ENCODE measurements around the gene AGK.

AGK gene

DNA sequence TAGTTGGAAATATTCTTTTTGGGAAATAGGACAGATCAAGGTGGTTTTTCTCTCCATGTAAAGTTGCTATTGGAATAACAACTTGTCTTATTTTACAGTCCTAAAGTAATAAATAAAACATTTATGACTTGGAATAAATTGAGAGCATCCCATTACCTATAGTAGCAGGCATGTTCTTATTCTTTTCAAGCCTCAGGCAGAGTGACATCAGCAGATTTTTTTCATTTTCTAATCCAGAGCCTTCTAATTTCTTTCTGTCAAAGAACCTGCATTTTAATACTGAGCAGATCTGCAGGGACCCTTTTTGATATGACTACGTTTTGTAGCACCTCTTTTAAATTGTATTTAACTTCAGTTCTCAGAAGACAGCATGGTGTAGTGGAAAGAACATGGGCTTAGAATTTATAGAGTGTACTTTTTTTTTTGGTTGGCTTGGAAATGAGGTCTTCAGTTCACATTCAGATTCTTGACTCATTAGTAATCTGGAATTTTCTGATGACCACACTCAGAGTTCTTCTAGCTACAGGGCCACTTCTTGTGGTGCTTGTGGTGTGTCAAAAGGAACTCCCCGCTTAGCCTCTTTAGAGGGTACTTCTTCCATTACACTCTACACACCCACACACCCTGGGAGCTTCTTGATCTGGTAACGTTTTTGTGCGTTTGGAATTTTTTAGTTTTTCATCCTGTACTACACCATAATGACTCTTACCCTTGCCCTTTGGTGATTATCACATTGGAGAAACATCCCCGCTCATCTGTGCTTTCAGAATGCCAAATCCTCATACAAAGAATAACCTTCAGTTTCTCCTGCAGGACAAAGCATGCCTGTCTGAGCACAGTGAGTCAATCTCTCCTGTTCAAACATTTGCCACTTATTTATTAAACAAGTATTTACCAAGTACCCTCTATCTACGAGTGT, 34.6 kb downstream of the AGK start:
- H3K9me3 Mint-ChIP-seq, result peaks cover 7 to 9% of the 10 kb centered on the region in 2 donors
- ATAC-seq (replicated peaks), result peak; percentile 94 to 96
- H3K36me3 Mint-ChIP-seq, result peaks cover 34 to 46% of the 10 kb centered on the region in 2 donors
- peak; percentile 34 for DNase-seq
- H3K4me1 Mint-ChIP-seq, result peaks cover 16 to 32% of the 10 kb centered on the region in 2 donors
- peak overlapping the region; percentile 76 for H3K27ac Mint-ChIP-seq
- peak overlapping the region in 1 of 2 donors; percentile 29 for H3K4me3 Mint-ChIP-seq
- H3K27me3 Mint-ChIP-seq, result no peaks in the 10 kb centered on the region

DNA sequence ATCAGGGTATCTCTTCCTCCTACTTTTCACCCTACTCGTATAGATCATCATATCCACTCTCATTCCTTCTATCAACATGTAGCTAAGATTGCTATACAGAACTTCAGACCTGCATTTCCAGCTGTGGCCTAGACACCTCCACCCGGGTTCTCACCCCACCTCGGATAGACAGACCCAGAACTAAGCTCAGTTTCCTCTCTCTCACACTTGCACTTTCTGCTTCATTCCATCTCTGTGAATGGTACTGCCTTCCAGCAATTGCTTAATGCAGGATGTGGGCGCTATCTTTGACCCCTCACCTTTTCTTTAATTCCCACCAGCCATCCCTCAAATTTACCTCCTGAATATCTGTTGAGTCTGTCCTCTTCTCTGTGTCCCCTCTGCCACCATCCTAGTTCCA, 35.7 kb downstream of the AGK start:
- H3K27me3 Mint-ChIP-seq, result no peaks in the 10 kb centered on the region
- H3K4me1 Mint-ChIP-seq, result peaks cover 16 to 32% of the 10 kb centered on the region in 2 donors
- no peak overlapping the region for H3K27ac Mint-ChIP-seq
- no peak for ATAC-seq (replicated peaks)
- DNase-seq, result no peak
- peaks cover 7 to 9% of the 10 kb centered on the region in 2 donors for H3K9me3 Mint-ChIP-seq
- H3K4me3 Mint-ChIP-seq, result no peak overlapping the region
- H3K36me3 Mint-ChIP-seq, result peaks cover 34 to 47% of the 10 kb centered on the region in 2 donors

DNA sequence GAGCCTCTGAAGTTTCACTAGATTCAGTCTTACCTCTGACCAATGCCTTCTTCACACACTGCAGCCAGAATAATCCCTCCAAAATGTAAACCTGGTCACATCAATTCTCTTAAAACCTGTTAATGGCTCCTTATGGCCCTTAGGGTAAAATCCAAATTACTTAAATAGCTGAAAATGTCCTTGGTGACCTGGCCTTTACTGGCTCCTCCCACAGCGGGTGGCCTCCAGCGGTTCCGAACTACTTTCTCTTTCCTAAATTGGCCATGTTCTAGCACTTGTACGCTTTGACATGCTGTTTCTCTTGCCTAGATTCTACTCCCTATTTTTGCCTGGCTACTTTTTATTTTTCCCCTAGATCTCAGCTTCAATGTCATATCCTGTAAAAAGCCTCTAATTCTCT, 36.1 kb downstream of the AGK start:
- Mint-ChIP-seq H3K4me3 (no peak overlapping the region), H3K27ac (peak overlapping the region; percentile 2), H3K4me1 (peaks cover 16 to 32% of the 10 kb centered on the region in 2 donors), H3K36me3 (peaks cover 37 to 45% of the 10 kb centered on the region in 2 donors), H3K27me3 (no peaks in the 10 kb centered on the region), H3K9me3 (peaks cover 7 to 9% of the 10 kb centered on the region in 2 donors)
- no peak for DNase-seq
- ATAC-seq (replicated peaks), result no peak

DNA sequence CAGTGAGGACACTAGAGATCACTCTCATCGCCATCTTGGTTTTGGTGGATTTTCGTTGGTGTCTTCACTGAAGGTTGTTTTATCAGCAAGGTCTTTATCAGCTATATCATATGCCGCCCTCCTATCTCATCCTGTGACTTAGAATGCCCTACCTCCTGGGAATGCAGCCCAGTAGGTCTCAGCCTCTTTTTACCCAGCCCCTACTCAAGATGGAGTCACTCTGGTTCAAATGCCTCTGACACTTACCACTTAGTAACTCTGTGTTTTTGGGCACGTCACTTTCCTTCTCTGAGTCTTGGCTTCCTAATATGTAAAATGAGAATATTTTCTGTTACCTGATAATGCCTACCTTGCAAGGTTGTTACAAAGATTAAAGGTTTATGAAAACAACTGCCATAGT, 37.7 kb downstream of the AGK start:
- Mint-ChIP-seq H3K4me1 (peaks cover 12 to 29% of the 10 kb centered on the region in 2 donors), H3K9me3 (no peaks in the 10 kb centered on the region), H3K36me3 (peaks cover 34 to 50% of the 10 kb centered on the region in 2 donors), H3K27ac (peak overlapping the region; percentile 70), H3K4me3 (no peak overlapping the region), H3K27me3 (no peaks in the 10 kb centered on the region)
- DNase-seq, result no peak
- no peak for ATAC-seq (replicated peaks)

DNA sequence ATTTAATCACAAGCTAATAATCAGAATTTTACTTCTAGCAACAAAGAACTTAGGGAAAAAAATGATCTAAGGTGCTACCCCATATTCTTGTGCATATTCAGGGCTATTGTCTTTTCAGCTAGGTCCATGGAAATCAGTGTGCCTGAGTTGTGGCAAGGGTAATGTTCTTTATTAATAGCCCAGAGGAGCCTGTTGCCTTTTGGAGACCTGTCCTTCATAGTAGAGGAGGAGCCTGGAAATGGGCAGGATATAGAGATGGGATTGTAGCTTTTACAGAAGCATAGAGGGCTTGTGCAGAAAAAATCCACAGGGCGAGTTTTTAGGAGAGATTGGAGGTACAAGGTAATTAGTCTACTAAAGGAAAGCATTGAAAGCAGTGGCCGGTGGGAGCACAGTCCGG, 38.9 kb downstream of the AGK start:
- Mint-ChIP-seq H3K4me3 (no peak overlapping the region), H3K27ac (no peak overlapping the region), H3K36me3 (peaks cover 40 to 59% of the 10 kb centered on the region in 2 donors), H3K27me3 (no peaks in the 10 kb centered on the region), H3K9me3 (no peaks in the 10 kb centered on the region), H3K4me1 (peaks cover 10 to 26% of the 10 kb centered on the region in 2 donors)
- DNase-seq (no peak), ATAC-seq (replicated peaks) (no peak)

DNA sequence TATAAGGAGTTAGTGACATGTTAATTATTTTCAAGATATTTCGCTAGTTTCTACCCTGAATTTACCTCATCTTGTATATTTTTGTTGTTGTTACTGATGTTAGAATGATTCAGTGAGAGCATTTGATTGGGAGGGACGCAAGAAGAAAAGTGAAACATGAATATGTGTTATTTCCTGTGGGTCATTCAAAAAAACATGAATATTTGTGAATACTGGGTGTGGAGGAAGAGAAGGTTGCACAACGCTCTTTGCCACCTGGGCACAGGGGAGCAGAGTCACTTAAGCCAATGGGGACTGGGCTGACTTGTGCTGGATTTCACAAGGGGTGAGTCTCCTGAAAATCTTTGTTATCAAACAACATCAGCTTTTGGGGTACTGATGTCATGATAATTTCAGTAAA, 39.5 kb downstream of the AGK start:
- H3K9me3 Mint-ChIP-seq, result no peaks in the 10 kb centered on the region
- peaks cover 10 to 20% of the 10 kb centered on the region in 2 donors for H3K4me1 Mint-ChIP-seq
- no peak overlapping the region for H3K4me3 Mint-ChIP-seq
- no peak for DNase-seq
- peaks cover 43 to 63% of the 10 kb centered on the region in 2 donors for H3K36me3 Mint-ChIP-seq
- no peak for ATAC-seq (replicated peaks)
- H3K27ac Mint-ChIP-seq, result no peak overlapping the region
- no peaks in the 10 kb centered on the region for H3K27me3 Mint-ChIP-seq

DNA sequence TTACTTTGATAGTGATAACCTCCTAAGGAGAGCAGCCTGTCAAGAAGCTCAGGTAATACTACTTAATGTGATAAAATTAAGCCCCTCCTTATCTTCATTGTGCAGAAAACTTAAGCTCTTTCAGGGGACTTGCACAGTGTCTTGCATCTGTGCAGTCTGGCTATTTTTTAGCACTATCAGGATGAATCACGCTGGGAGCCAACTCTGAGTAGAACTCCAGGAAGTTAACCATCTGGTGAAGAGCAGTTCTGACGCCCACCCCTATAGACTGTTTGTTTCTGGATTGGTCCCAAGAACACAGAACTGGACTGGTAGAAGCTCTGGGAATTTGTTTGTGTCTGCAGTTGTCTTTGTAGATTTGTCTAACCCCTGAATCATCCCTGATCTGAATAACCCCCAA, 41.9 kb downstream of the AGK start:
- no peak for DNase-seq
- peaks cover 41 to 63% of the 10 kb centered on the region in 2 donors for H3K36me3 Mint-ChIP-seq
- no peak overlapping the region for H3K4me3 Mint-ChIP-seq
- no peaks in the 10 kb centered on the region for H3K4me1 Mint-ChIP-seq
- no peaks in the 10 kb centered on the region for H3K9me3 Mint-ChIP-seq
- no peaks in the 10 kb centered on the region for H3K27me3 Mint-ChIP-seq
- no peak overlapping the region for H3K27ac Mint-ChIP-seq
- no peak for ATAC-seq (replicated peaks)

DNA sequence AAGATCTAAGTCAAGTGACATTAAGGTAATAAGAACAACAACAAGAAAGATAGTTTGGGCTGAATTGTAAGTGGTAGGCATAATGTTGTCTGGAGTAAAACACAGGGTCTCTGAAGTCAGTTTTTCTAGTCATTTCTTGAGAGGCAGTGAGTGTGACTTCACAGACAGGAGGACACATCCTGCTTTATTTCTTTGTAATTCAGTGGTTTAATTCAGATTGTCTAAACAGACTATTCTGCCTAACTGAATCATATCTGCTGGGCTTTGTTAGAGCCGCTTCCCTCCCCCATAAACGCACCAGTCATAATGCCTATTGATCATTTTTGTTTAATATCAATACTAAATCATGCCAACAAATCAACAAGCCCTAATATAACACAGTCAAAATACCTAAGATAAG, 46.8 kb downstream of the AGK start:
- Mint-ChIP-seq H3K27me3 (no peaks in the 10 kb centered on the region), H3K27ac (no peak overlapping the region), H3K9me3 (no peaks in the 10 kb centered on the region), H3K4me3 (no peak overlapping the region), H3K4me1 (no peaks in the 10 kb centered on the region), H3K36me3 (peaks cover 34 to 63% of the 10 kb centered on the region in 2 donors)
- DNase-seq (no peak), ATAC-seq (replicated peaks) (no peak)

DNA sequence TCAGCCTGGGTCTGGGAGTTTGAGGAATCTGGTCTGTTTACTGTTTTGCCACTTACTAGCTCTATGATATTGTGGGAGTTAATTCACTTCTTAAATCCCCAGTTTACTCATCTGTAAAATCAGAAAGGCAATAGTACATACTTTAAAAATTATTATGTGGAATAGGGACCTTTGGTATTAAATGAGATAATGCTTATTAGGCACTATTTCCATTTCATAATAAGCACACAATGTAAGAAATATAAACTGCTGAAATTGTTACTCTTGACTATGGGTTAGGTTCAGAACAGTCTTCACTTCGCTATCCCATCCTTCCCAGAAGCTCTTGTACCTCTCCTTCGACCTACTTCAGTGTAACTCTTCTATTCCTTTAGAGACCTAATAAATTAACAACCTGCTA, 47.2 kb downstream of the AGK start:
- ATAC-seq (replicated peaks) (no peak), DNase-seq (no peak)
- Mint-ChIP-seq H3K36me3 (peaks cover 34 to 63% of the 10 kb centered on the region in 2 donors), H3K9me3 (no peaks in the 10 kb centered on the region), H3K4me3 (no peak overlapping the region), H3K27me3 (no peaks in the 10 kb centered on the region), H3K27ac (no peak overlapping the region), H3K4me1 (no peaks in the 10 kb centered on the region)

DNA sequence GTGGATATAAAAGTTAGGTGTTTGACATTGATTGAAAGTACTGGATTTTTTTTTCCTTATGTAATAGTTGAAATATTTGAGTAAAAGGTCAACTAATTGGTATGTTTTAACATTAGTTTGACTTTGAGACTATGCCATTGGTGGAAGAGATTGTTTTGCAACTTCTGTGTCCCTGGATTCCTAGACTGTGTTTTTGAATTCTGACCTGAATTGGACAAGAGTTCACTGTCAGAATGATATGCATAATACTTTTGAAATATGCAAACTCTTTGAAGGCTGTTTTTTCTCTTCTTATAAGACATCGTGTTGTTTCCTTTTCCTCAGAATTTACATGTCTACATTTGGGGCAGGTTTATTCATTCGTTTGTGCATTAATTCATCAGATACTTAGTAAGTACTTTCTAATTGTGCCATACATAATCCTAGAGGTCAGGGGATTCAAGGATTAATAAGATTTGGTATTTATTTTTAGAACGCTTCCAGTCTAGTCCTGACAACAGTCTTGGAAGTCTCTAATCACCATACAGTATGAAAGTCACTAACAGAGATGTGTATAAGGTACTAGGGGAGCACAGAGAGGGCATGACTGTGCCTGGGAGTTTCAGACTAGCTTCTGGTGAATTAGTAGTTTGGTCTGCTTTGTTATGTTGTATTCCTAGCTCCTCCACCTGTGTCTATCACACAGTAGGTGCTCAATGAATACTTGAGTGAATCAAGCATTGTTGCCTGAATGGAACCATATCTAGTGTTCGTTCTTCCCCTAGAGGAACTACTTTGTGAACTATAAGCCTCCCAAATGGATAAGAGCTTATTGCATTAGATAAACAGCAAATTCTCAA, 49.2 kb downstream of the AGK start:
- no peaks in the 10 kb centered on the region for H3K27me3 Mint-ChIP-seq
- H3K27ac Mint-ChIP-seq, result no peak overlapping the region
- no peak for DNase-seq
- no peaks in the 10 kb centered on the region for H3K4me1 Mint-ChIP-seq
- H3K36me3 Mint-ChIP-seq, result peaks cover 31 to 58% of the 10 kb centered on the region in 2 donors
- no peak overlapping the region for H3K4me3 Mint-ChIP-seq
- no peak for ATAC-seq (replicated peaks)
- H3K9me3 Mint-ChIP-seq, result no peaks in the 10 kb centered on the region

DNA sequence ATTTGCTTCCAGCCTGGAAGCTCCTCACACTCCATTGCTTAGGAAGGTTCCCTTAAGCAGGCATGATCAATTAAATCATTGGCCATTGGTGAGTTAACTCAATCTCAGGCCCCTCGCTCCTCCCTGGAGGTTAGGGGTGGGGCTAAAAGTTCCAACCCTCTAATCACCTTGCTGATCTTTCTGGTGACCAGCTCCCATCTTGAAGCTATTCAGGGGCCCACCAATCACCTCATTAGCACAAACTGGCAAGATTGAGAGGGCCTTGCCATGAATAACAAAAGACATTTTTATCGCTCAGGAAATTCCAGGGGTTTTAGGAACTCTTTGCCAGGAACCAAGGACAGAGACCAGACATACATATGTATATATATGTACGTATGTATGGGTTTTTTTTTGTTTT, 58.4 kb downstream of the AGK start:
- Mint-ChIP-seq H3K36me3 (peaks cover 35 to 60% of the 10 kb centered on the region in 2 donors), H3K4me1 (no peaks in the 10 kb centered on the region), H3K27ac (no peak overlapping the region)

DNA sequence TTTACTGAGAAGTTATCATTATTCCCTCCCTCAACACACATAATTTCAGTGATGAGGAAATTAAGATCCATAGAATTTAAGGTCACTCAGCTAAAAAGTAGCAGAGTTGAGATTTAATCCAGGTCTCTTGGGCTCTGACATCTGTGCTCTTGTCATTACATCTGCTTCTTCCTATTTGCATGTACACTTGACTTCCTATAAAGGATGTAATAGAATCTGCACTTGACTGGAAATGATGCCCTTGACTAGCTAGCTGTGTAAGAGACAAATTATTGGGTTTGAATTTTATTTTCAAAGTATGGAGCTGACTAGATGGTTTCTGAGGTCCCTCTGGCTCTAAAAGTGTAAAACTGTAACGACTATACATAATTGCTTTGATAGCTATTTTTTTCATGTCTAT, 59.5 kb downstream of the AGK start:
- no peak for DNase-seq
- Mint-ChIP-seq H3K4me1 (no peaks in the 10 kb centered on the region), H3K4me3 (no peak overlapping the region), H3K27me3 (no peaks in the 10 kb centered on the region), H3K9me3 (no peaks in the 10 kb centered on the region), H3K27ac (no peak overlapping the region), H3K36me3 (peaks cover 39 to 60% of the 10 kb centered on the region in 2 donors)
- ATAC-seq (replicated peaks), result no peak

More for the DNA sequence above, 58.4 kb downstream of the AGK start:
- no peak overlapping the region for H3K4me3 Mint-ChIP-seq
- ATAC-seq (replicated peaks), result no peak
- H3K27me3 Mint-ChIP-seq, result no peaks in the 10 kb centered on the region
- no peaks in the 10 kb centered on the region for H3K9me3 Mint-ChIP-seq
- no peak for DNase-seq

DNA sequence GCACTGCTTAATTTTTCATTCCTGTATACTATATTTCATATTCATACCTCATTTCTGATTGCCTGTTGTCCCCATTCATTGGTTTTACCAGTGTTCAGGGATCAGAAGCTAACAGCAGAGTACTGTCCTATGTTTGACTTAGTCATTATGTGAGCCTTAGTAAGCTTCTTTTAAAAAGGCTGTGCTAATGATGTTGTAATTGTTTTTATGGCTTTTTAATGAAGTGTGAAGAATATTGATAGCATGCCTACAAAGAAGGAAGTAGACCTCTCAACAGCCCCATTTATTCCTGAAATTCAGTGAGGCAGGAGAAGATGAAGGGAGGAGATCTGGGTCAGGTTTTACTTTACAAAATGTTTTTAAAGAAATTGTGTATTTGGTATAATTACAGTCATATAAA, 61.7 kb downstream of the AGK start:
- Mint-ChIP-seq H3K4me1 (no peaks in the 10 kb centered on the region), H3K27me3 (no peaks in the 10 kb centered on the region), H3K27ac (no peak overlapping the region), H3K36me3 (peaks cover 31 to 49% of the 10 kb centered on the region in 2 donors), H3K4me3 (no peak overlapping the region), H3K9me3 (no peaks in the 10 kb centered on the region)
- no peak for DNase-seq
- no peak for ATAC-seq (replicated peaks)

DNA sequence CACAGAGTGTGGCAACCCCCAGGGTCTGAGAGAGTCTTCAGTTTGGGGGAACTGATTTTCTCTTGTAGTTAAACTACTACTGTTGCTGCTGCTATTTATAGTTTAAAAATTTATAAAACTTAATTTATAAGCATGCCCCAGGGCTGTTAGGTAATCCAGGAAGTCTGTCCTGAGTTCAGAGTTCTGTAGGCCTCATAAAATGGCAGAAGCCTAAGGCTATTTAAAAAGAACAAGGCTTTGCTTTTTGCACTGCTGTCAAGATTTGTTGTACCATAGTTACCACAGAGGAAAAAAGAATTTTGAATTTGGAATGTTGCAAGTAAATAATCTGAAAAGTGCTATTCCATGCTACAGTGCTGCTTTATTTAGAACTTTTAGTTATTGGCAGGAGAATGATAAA, 66.1 kb downstream of the AGK start:
- no peaks in the 10 kb centered on the region for H3K4me1 Mint-ChIP-seq
- no peak overlapping the region for H3K4me3 Mint-ChIP-seq
- DNase-seq, result no peak
- H3K27ac Mint-ChIP-seq, result no peak overlapping the region
- ATAC-seq (replicated peaks), result no peak
- H3K9me3 Mint-ChIP-seq, result no peaks in the 10 kb centered on the region
- no peaks in the 10 kb centered on the region for H3K27me3 Mint-ChIP-seq
- H3K36me3 Mint-ChIP-seq, result peaks cover 25 to 33% of the 10 kb centered on the region in 2 donors
